NCI-H226 (cell line): ENCODE results near the gene TBL1XR1.
A peak's percentile ranks its signal among the peaks of the same experiment; 100 is the strongest.

ENCODE experiments used
- DNase-seq: peaks from one replicate; pipeline ENCODE4 v3.0.0-alpha.2; 2015

Gene TBL1XR1

DNA sequence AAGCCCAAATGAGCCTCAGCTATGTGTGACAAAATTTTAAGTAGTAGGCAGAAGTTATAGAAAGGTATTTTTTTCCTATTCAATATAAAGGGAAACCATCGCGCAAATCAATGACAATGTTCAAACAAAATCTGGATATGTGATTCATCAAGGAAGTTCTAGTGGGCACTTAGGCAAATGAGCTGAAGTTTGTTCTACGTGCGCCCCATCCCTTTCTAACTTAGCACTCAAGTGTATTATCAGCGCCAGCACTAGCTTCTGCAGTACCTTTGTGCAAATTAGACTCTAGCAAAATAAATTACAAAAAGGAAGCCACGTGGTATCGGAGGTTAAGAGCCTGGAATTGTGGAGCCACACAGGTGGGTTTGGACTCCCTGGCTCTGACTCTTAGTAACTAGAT is 91.1 kb downstream of the TBL1XR1 start:
- no peak for DNase-seq

DNA sequence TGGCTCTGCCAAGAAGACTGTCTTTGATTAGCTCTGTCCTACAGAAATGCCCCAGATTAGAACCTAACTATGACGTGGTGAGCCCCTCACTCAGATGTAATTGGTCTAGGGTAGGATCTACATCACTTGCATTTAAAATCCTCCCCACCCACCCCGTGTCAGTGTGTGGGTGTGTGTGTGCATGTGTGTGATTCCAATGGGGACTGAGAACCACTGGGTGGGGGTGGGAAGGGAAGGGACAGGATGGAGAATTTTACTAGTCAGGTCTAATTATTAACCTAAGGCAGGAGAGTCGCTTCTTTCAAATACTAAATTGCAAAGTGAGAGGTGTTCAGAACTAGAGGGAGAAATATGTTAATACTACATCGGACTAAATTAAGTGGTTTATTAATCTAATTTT is 91.7 kb downstream of the TBL1XR1 start:
- no peak for DNase-seq

DNA sequence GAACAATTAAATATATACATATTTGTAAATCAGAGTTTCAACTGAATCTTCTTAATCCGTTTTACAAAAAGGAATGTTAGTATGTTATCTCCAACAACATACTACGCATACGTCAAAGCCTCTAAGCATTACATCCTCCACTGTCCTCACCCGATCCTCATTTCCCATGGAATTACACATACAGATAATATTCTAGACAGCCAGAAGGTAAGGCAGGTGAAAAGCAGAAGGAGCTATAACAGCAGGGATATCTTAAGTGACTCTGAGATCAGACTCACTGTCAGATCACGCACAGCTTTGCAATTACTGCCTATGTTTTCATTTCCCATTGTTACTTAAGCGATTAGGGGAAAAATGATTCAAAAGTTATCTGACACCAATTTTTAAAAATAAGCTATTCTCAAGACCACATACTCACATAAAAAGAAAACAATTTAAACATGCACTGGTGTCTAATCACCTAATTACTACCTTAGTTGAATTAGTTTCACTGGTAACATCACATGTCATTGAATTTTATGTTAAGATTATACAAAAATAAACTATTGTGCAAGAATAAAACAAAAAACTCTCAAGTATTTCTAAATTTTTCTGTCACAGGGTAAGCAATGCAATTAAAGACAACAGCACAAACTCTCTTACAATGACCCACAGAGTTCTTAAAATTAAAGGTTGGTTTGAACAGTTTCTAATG is 92.8 kb downstream of the TBL1XR1 start:
- no peak for DNase-seq

DNA sequence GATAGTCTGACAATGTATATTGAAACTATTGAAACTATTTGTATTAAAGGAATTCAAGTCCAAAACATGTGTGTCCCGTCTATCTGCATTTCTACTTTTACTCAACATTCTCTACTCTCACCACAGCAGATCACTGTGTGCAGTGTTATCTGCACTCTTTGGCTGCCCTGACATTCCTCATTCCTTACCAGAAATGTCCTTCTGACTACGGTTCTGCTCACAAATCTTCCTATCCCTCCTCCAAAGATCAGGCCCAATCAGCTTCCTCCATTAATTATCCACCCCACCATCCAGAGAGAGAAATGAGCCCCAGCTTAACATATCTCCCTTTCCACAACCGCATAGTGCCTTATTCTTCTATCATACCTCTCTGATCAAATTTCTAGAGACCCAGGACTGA is 94.7 kb downstream of the TBL1XR1 start:
- peak; percentile 83 for DNase-seq

DNA sequence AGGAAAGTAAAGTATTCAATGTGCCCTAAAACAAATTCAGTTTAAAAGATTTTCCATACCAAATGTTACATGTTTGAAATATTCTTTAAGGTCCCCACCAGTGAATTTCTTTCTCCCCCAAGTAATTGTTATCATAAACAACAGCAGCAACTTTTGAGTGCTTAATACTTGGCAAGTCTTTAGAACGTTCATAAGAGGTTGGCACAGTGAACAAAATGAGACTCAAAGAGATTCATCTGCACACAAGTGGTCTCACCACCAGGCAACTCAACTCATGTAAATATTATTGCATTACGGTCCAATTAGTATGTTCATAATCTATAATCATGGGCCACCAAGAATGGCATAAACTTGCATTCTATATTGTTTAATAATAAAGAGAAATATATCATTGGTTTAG is 98.7 kb downstream of the TBL1XR1 start:
- DNase-seq = no peak

DNA sequence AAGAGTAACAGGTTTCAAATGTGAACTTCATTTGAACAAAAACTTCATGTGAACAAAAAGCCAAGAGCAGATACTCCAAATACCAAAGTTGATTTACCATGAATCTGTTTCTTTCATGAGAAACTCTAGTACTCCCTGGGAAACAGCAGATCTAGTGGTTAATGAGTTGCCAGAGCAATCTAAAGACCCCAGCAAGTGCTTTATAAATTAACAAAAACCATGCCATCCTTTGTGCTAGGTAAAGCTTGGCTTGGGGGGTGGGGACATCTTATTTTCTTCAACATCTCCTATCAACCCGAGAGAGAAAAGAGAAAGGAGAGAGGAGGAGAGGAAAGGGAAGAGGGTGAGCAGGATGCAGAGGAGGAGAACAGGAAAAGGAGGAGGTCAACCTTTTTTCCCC is 100.7 kb downstream of the TBL1XR1 start:
- DNase-seq = no peak

DNA sequence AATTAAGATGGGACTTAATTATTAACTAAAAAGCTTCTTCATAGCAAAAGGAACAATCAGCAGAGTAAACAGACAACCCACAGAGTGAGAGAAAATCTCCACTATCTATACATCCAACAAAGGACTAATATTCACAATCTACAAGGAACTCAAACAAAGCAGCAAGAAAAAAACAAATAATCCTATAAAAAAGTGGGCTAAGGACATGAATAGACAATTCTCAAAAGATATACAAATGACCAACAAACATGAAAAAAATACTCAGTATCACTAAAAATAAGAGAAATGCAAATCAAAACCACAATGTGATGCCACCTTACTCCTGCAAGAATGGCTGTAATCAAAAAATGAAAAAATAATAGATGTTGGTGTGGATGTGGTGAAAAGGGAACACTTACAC is 103.3 kb downstream of the TBL1XR1 start:
- no peak for DNase-seq

DNA sequence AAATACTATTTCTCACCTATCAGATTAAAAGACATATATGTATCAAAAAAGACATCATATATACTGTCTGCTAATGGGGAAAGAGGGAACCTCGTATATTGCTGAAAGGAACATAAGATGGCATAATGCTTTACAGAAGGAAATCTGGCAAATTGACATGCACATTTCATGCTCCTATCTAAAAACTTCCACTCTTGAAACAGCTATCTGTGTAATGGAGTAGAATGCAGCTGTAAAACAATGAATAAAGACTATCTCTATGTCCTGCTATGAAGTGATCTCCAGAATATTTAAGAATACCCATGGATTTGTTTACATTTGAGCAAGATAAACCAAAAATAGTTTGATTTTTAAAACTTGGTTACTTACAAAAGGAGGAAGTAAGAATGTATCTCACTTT is 107.4 kb downstream of the TBL1XR1 start:
- DNase-seq = no peak

DNA sequence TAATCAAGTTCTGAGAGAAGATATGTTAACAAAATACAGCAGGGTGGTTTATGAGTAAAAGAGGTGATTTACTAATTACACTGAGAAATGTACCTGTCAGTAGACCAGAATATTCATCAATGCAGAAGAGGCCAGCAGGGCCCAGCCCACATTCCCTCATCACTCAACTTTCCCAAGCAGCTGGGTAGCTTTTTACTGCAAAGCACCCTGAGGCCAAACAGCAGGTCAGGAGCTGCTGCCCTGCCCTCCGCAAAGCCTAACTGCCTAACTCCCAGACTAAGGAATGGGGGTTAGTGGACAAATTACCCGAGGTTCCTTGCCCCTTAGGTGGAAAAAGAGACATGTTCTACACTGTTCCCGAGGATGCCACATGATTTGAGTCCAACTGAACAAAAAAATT is 108.2 kb downstream of the TBL1XR1 start:
- DNase-seq = no peak

DNA sequence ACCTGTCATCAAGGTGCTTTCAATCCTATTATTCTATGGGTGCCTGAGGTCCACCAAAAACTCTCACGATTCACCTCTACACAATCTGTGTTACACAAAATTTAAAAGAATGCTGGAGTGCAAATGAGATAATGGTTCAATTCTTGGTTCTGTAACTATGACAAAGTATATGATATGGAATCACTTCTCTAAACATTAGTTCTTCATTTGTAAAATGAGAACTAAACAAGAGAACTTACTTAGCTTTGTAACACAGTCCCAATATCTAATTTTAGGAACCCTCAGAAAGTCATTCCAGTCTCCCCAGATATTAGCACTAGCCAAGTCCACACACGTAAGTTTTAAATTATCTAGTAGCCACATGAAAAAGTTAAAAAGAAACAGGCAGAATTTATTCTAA is 111.5 kb downstream of the TBL1XR1 start:
- no peak for DNase-seq

DNA sequence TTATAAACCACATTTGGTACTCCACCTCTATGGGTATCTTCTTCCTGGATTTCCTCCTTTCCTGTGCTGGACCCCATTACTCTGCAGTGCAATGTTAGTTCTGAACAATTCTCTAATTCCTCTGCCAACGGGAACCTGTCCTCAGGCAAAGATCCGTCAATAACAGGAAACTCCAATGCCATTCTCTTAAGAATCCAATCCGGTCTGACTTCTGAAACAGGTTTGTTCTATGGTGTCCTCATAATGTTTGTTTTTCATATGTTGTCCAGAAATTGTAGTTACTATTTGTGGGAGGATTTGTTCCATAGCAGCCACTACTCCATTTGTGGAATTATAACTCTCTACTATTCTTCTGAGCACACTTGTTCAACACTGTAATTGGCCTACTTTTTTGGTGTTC is 112.7 kb downstream of the TBL1XR1 start:
- DNase-seq = no peak

DNA sequence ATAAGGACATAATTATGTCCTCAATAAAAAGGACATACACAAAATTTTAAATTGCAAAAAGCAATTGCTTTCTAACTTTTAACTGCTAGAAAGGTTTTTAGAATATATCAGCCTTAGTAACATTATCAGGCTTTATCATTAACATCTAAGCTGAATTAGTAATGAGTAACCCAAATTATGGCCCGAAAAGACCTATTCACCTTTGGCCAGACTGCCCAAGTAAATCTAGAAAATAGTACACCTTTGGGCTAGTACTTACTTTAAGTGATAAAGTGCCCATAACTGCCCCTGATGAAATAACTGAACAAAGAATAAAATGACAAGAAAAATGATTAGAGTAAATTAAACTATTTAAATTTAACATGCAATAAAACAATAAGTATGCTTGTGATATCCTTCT is 117.2 kb downstream of the TBL1XR1 start:
- no peak for DNase-seq

DNA sequence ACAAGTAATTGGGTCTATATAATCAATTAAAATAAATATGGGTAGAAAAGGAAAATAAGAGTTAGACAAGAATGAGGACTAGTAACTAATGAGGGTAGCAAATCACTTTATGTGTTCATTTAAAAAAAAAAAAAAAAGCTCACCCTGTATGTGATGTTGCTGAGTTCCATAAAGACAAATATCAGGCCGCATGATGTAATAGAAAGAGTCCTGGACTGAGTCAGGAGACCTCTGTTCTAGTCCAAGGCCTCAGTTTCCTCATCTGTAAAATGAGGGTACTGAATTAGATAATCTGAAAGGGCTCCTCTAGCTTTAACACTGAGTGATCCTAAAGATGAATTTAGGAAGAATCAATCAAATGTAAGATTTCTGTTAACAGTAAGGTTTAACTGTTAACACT is 117.6 kb downstream of the TBL1XR1 start:
- no peak for DNase-seq

DNA sequence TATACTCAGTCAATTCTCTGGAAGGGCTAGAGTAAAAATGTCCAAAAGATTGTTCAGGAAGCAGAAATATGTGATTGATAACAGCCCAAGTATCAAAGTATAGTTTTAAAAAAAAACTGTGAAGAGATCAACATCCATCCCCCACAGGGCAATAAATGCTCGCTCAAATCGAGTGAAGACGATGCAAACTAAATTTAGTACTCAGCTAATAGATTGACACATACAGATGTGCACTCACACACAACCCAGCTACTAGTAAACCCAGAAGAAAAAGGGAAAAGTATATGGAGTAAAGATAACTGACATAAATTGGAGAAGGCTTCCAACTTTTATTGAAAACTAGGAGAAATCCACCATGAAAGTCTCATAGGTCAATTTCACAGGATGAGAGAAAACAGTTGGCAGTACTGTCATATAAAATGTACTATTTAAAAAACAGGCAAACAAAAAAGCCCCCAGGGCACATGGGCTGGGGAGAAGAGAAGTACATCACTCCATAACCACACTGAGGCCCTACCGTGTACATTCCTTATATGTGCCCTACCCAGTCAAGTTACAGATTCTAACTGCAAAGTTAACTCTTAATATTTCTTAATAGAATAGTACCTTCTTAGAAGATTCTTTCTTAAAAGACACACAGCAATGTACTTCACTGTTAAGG is 125.7 kb downstream of the TBL1XR1 start:
- DNase-seq = no peak

DNA sequence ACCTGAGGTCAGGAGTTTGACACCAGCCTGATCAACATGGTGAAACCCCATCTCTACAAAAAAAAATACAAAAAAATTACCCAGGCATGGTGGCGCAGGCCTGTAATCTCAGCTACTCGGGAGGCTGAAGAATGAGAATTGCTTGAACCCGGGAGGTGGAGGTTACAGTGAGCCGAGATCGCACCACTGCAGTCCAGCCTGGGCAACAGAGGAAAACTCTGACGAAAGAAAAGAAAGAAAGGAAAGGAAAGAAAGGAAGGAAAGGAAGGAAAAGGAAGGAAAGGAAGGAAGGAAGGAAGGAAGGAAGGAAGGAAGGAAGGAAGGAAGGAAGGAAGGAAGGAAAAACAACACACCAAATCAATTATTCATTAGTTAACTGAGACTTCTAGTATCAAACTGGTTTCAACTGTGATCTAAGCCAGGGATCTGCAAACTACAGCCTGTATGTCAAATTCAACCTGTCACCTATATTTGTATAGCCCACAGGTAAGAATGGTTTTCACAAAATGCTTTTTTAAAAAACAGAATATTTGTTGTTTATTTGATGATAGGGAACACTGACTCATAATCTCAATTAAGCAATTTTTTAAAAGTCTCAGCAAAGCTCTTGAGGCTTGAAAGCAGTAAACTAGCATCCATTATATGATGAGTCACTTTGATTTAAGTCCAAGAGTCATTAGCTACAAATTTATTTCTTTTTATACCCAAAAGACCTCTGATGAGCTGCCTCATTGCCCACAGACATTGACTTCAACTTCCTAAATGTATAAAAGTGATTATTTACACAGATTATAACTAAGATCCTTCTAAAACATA is 127.6 kb downstream of the TBL1XR1 start:
- DNase-seq = no peak

DNA sequence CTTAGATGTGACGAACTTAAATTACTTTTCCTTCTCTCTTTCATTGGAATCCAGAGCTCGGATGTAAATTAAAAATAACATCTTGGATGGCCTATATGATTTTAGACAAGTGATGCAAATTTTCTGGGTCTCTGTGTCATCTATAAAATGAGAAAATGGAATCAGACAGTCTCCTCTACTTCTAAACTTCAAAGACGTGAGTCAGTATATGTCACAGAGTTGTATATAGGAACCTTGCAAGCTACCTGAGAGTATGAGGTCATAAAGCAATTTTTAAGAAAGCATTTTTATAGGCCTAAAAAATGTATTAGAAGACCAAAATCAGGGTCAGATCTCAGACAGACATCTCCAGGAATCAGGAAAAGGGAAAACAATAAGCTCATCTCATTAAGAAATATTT is 128.3 kb downstream of the TBL1XR1 start:
- no peak for DNase-seq

DNA sequence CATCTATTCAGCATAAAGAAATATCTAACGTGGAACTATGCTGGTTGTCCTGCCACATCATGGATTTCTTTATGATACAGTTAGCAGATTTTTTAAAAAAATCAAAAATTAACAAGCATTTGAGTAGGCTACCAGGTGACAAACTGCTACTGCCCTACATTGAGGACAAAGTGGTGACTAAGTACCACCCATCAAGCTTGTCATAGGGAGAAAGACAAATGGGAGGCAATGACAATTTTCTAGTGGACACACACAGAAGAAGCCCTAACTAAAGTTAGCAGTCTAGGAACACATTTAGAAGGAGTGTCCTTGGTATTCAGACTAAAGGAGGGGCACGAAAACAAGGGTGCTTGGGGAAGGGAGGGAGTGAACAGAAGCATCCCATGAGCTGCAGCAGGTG is 131.2 kb downstream of the TBL1XR1 start:
- no peak for DNase-seq

DNA sequence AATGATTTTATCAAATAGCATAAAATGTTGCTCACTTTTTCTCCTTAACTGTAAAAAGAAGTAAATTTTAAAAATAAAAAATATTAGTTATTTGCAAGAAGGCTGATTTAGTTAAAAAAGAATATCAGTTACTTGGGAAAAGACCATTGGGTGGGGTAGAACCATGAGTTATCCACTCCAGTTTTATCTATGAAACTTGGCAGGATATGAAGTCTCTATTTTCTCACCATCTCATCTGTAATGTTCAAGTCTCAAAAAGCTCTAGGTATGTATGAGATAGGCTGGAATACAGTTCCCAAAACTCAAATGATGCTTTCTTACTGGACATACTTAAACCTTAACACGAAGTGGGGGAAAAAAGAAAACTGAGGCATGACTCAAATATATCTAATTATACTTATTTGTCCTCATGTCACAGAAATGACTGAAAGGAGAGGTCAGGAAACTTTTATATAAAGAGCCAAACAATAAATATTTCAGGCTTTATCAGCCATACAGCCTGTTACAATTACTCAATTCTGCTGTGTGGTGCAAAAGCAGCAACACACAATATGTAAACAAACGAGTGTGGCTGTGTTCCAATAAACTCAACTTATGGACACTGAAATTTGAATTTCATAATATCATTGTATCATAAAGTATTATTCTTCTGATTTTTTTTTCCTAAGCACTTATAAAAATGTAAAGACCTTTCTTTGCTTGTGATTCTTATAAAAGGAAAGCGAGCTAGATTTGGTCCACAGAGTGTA is 131.8 kb downstream of the TBL1XR1 start:
- peak; percentile 3 for DNase-seq

DNA sequence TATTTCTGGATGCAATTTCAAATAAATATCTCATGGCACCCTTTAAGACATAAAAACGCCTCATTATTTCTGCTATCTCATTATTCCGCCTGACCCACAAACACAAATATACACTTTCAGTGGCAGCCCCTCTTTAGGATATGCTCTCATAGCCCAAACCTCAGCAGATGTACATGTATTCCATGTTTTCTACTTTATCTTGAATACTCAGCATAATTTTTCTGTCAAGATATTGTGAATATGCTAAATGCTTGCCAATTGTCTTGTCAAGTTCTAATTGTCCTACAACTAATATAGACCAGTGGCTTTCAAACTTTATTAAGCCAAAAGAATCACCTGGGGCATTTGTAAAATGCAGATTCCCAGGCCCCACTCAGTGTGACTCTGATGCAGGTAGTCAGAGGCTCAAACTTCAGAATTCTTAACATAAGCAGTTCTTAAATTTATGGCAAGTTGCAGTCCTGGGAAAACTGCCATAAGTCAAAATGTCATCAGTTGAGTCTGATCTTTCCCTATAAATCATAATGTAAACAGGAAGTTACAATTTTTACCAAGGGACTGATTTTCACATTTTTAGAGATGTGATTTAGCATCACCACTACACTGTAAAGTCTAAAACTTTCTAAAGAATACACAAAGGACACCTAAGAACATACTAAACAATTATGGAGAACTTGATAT is 135.1 kb downstream of the TBL1XR1 start:
- peak; percentile 33 for DNase-seq

DNA sequence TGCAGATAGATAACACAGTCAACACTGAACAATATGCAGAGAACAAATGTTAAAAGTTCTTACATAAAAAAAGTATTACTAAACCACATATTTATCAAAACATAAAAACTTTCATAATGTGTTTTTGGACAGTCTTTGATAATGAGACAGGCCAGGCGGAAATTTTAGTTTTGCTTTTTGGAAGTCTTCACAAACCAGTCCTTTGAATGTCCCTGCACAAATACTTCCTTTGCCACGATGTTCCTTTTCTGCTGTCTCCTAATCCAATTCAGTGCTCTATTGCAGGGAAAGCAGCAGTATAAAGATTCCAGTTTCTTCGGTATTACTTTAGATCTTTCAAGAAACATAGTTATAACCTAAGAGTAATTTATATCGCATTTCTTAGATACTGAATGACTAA is 135.9 kb downstream of the TBL1XR1 start:
- no peak for DNase-seq

DNA sequence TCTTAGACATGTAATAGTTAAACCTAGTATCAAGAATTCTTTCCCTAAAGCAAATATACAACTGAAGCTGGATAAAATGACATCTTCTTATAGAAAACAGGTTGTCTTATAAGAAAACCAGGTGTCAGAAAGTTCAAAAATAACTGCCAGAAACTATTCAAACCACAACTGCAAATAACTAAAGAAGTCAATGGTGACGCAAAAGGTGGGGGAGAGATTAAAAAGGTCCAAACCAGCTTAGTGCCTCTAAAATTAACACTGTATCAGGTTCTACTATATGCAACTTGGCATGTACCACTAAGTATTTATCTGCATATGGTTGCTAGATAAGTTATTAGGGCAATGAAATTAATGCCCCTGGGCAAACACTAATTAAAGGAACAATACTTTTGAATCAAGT is 136.8 kb downstream of the TBL1XR1 start:
- no peak for DNase-seq

DNA sequence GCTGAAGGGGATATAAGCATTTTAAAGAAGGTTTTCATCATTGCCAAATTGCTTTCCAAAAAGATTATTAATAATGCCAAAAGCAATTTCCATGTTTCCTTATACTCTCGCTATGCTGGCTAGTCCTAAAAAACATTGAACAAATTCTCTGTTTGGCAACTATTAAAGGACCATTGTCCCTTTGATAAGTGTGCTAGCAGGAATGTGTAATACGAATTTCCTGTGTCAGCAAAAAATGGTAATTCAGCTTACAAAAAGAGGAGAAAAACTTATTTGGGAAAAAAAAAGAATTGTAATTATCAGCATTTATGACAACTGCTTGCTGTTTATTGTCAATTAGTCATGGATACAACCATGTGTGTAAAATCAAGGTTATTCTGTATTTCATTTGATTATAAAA is 138.6 kb downstream of the TBL1XR1 start:
- no peak for DNase-seq

DNA sequence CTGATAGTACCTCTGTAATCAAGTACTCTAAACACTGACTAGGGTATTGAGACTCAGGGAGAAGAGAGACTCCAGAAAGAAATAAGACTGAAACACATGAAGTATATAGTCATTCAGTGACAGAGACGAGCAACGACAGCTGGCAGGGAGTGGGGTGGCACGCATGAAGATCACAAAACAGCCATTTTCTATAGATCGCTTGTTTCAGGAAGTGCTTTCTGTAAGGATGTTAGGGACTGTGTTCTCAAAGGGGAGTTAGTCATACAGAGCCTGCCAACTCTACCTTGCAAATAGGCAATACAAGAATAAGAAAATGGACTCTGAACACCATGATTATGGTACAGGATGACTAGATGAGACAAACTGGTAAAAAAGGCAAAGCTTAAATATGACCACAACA is 139.5 kb downstream of the TBL1XR1 start:
- no peak for DNase-seq
